ENCODE measurements around the gene ONECUT1.

ONECUT1 gene

DNA sequence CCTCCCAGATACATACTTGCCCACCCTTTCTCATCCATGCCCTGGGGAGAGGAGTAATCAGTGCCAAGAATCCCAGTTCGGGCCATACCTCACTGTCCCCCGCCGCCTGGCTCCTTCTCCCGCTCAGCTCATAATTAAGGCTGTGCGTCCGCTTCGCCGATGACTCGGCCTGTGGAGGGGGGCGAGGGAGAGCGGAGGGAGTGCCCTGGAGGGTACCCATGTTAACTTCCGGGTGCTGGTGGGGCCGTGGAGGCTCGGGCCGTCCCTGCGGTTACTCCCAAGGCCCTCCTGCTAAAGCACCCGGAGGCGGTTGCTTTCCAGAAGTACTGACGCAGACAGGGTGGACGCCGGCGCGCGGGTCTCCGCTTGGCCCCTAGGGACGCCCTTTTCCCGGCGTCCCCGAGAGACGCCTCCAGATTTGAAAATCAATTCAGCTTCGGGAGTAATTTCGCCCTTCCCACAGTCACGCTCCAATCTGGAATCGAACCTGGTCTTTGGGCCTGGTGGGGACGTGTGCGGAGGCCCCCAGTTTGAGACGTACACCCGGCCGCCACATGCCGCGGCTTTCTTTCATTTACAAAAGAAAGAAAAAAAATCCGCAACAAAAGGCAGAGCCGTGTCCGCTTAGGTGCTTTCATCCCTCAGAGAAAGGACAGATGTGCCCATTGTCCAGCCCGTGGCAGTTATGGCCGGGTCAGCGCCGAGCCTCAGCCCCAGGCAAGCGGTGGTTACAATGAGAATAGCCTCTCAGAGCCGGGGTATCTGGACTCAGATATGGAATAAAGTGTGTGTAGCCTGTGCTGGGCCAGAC is 1.0 kb upstream of the ONECUT1 start:
- peaks cover 14% of the 10 kb centered on the region for H3K4me1 Mint-ChIP-seq
- CTCF ChIA-PET = no interaction called here
- H3K27ac Mint-ChIP-seq = no peak overlapping the region
- no peaks in the 10 kb centered on the region for H3K36me3 Mint-ChIP-seq
- no peaks in the 10 kb centered on the region for H3K9me3 Mint-ChIP-seq
- H3K27me3 Mint-ChIP-seq = peaks cover 100% of the 10 kb centered on the region
- no peak for DNase-seq
- H3K4me3 Mint-ChIP-seq = peak overlapping the region; percentile 51

DNA sequence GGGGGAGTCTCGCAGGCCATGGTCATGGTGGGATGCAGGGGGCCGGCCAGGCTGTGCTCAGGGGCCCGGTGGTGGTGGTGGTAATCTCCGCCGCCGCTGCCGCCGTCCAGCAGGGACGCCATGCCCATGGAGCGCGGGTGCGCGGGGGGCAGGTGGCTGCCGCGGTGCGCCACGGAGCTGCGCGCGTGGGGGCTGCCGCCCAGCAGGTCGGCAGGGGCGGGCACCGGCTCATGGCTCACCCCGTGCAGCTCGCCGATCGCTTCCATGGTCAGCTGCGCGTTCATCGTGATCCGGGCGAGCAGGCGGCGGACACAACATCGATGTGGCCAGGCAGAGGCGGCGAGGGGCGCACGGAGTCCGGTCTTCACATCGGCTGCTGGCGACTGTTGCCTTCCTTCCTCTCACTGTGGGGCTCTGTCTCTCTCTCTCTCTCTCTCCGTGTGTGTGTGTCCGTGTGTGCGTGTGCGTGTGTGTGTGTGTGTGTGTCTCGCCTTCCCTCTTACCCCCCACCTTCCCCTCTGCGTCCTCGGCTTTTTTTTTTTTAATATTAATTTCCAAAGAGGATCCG is 451 bp downstream of the ONECUT1 start:
- Mint-ChIP-seq H3K27me3 (peaks cover 100% of the 10 kb centered on the region), H3K4me3 (peak overlapping the region; percentile 66), H3K27ac (no peak overlapping the region), H3K36me3 (no peaks in the 10 kb centered on the region), H3K4me1 (peaks cover 19% of the 10 kb centered on the region), H3K9me3 (no peaks in the 10 kb centered on the region)
- no peak for DNase-seq
- CTCF ChIA-PET = no interaction called here

DNA sequence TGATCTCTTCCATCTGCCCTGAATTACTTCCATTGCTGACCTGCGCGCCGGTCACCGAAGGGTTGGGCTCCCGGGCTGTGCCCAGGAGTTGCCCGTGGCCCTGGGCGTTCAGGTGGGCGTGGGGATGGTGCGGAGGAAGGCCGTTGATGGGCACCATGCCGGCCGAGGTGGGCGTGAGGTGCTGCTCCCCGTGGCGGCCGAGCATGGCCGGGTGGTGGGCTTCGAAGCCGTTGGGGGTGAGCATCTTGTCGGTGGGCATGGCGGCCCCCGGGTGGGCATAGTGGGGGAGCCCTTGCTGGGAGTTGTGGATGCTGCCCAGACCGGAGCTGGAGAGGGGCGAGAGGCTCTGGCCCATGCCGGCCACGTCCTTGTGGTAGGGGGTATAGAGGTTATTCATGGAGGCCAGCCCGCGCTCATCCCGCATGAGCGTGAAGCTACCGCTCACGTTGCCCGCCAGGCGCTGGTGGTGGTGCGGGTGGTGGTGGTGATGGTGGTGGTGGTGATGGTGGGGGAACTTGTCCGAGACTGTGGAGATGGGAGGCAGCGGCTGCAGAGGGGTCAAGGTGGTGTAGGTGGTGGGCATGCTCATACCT is 1.0 kb downstream of the ONECUT1 start:
- peak overlapping the region; percentile 83 for H3K27ac Mint-ChIP-seq
- CTCF ChIA-PET = no interaction called here
- no peaks in the 10 kb centered on the region for H3K36me3 Mint-ChIP-seq
- peak overlapping the region; percentile 60 for H3K4me3 Mint-ChIP-seq
- peaks cover 100% of the 10 kb centered on the region for H3K27me3 Mint-ChIP-seq
- H3K9me3 Mint-ChIP-seq = no peaks in the 10 kb centered on the region
- H3K4me1 Mint-ChIP-seq = peaks cover 19% of the 10 kb centered on the region
- no peak for DNase-seq

DNA sequence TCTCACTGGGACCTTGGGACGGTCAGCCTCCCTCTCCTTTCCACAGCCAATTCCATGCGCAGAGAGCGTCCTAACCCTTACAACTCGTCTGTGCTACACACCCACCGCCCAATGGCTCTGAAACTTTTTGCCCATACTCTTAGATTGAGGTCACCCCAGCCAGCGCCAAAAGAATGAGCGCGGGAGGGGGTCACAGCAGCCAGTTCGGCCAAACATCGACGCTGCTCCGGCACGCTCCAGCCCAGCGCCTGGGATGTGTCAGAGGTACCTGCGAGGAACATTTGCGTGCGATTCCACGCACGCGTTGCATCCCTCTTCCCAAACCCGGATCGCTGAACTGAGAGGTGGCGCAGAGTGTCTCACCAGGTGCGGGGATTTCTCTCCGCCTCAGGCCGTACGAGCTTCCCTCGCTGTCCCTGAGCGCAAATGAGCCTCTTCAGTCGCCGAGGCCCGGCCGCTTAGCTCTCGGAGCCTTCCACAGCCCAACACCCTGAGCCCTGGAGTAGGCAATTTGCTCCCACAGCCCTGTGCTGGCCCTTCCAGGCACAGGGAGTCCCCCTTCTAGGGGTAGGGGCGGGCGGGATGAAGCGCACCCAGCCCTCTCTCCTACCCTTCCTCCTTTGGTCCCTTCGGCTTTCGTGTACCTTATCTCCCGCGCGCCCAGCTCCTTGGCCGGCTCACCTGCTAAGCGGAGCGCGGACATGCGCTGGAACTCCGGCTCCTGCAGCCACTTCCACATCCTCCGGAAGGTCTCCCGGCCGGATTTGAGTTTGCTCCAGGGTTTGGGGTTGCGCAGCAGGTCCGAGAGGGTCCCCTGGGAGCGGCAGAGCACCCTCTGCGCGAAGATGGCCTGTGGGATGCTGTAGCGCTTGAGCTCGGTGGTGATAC is 1.8 kb downstream of the ONECUT1 start:
- DNase-seq = no peak
- Mint-ChIP-seq H3K27me3 (peaks cover 100% of the 10 kb centered on the region), H3K4me3 (peak overlapping the region; percentile 7), H3K9me3 (no peaks in the 10 kb centered on the region), H3K36me3 (no peaks in the 10 kb centered on the region), H3K4me1 (peaks cover 23% of the 10 kb centered on the region), H3K27ac (peak overlapping the region; percentile 64)
- CTCF ChIA-PET = no interaction called here

DNA sequence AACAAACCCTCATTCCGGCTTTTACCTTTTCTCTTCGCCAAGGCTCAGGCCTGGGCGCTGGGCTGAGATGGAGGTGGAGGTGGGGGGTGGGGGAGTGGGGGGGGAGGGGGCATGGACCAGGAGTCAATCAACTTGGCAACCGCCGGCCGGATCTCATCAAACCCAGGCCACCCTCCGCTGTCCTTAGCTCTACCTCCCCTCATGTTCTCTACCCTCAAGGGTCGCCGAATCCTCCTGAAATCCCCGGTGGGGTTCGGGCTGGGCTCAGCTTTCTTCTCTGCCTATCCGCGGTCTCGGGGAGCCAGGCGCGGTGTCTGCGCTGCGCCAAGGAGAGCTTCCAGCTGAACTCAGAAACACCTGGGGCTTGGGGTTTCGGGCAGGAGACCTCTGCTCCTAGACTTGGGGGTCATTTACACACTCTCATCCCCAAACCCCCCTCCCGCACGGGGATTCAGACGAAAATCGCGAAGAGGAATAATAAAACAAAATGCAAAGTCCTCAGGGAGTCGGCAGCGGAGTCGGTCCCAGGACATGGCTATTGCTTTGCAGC is 2.5 kb downstream of the ONECUT1 start:
- H3K27ac Mint-ChIP-seq = no peak overlapping the region
- peaks cover 28% of the 10 kb centered on the region for H3K4me1 Mint-ChIP-seq
- peaks cover 100% of the 10 kb centered on the region for H3K27me3 Mint-ChIP-seq
- no peaks in the 10 kb centered on the region for H3K9me3 Mint-ChIP-seq
- CTCF ChIA-PET = no interaction called here
- no peak for DNase-seq
- no peak overlapping the region for H3K4me3 Mint-ChIP-seq
- H3K36me3 Mint-ChIP-seq = no peaks in the 10 kb centered on the region

DNA sequence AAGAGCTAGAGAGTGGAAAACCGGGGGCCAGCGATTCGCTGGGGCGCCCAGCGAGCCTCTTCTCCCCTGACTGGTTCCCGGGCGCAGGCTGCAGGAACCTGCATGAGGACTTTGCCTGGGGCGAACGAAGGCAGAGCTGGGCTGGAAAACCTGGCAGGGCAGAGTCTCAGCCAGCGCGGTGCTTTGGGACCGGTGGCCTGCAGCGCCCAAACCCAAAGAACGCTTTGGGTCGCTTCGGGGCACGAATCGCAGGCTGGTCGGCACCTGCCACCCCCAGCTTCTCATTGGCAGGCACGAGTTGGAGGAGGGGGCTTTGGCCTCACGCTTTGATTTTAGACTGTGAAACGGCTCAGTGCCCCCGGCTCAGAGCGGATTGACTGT is 3.0 kb downstream of the ONECUT1 start:
- CTCF ChIA-PET = no interaction called here
- peak overlapping the region; percentile 28 for H3K27ac Mint-ChIP-seq
- H3K4me3 Mint-ChIP-seq = no peak overlapping the region
- H3K9me3 Mint-ChIP-seq = no peaks in the 10 kb centered on the region
- H3K4me1 Mint-ChIP-seq = peaks cover 28% of the 10 kb centered on the region
- no peaks in the 10 kb centered on the region for H3K36me3 Mint-ChIP-seq
- DNase-seq = no peak
- H3K27me3 Mint-ChIP-seq = peaks cover 95% of the 10 kb centered on the region

DNA sequence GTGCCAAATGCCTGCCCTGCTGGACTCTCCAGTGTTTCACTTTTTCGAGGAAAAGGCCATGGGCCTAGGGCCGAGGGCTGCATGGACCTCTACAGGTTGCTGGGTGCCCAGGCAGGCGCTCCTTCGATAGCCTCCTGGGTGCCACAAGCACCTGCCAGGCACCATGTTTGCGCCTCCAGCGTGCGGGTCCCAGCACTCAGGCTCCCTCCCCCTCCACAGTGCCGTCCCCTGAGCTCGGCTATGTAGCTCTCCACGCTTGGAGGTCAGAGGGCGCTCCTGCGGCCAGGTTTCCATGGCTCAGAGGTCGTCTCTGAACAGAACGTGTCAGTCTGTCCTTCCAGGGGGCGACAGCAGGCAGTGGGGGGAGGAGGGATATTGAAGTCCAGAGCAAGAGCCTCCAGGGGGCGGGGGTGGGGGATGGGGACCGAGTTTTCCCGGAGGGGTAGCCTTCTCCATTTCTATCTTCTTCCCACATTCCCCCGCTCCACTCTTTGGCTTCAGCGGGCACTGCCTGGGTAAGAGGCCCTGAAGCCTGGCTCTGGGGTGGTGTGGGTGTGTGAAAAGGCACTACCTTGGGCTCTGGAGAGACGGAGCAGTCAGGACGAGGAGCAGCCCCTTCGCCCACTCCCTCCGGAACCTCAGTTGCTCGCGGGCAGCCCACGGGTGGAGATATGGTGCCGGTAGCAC is 3.6 kb downstream of the ONECUT1 start:
- H3K27ac Mint-ChIP-seq = no peak overlapping the region
- no peaks in the 10 kb centered on the region for H3K9me3 Mint-ChIP-seq
- no peak for DNase-seq
- peaks cover 95% of the 10 kb centered on the region for H3K27me3 Mint-ChIP-seq
- CTCF ChIA-PET = no interaction called here
- H3K4me1 Mint-ChIP-seq = peaks cover 28% of the 10 kb centered on the region
- H3K4me3 Mint-ChIP-seq = no peak overlapping the region
- H3K36me3 Mint-ChIP-seq = no peaks in the 10 kb centered on the region

DNA sequence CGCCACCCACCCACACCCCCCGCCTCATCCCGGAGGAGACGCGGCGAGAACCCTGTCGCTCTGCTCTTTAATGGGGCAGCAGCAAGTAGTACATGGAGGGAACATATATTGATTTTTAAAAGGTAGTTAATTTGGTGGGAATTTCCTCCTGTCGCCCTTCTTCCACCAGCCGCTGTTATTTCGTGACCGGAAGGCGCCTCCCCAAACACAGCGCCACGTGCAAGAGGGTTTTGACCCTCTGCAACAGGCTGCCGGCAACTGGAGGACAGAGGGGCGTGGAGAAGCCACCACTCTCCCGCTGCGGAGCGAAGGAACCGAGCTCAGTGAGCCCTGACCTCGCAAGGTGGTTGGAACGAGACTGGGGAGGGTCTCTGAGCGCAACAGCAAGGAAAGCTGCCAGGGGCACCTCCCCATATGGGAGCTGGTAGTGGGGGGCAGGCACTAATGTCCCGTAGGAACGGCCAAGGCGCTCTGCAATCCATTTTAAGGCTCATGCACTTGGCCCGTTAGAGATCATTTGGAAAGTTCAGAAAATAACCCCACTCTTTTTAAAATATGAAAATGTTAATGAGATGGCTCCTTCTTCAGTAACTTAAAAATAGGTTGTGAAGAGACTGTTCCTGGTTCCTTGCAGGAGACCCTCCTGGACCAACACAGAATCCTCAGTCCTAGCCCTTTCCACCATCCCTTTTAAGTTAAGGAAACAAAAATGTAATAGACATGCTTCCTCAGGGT is 4.3 kb downstream of the ONECUT1 start:
- Mint-ChIP-seq H3K4me1 (peaks cover 28% of the 10 kb centered on the region), H3K4me3 (no peak overlapping the region), H3K27me3 (peaks cover 95% of the 10 kb centered on the region), H3K27ac (peak overlapping the region; percentile 35), H3K9me3 (no peaks in the 10 kb centered on the region), H3K36me3 (no peaks in the 10 kb centered on the region)
- no peak for DNase-seq
- CTCF ChIA-PET = no interaction called here

DNA sequence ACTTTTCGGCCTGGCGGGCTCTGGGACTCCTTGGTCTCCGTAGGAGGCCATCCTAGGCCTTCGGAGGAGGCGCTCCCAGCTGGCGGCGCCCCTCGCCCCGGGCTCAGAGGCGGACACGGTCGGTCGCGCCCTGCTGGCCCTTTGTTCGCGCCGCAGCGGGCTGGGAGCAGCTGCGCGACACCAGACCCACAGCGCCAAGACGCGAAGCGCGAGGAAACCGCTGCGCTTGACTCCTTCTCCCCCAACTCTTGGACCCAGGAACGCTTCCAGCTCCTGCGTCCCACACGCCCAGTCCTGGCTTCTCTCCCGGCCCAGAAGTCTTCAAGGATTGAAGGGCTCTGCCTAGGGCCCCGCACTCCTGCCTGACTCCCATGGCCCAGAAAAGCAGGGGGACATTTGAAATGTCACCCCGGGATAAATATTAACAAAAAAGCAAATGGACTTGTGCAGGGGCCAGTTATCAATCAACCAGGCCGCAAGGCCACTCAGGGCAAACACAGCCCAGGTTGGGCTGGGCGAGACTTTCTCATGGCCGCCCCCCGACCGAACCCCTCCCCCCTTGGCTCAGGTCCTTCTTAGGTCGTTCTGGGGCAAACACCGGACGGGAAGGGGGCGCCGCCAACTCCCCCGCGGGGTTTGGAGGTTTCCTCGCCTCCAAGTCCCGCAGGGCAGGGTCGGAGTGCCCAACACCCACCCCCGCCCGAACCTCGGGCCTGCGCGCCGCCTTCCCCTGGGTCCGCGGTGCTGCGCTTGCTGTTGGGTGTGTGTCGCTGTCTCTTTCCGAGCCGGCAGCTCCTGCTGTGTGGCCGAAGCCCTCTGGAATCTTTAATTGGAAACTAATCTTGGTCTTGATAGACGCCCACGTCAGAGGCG is 5.1 kb downstream of the ONECUT1 start:
- Mint-ChIP-seq H3K27me3 (peaks cover 93% of the 10 kb centered on the region), H3K4me3 (no peak overlapping the region), H3K4me1 (peaks cover 31% of the 10 kb centered on the region), H3K27ac (peak overlapping the region; percentile 35), H3K36me3 (no peaks in the 10 kb centered on the region), H3K9me3 (no peaks in the 10 kb centered on the region)
- no peak for DNase-seq
- CTCF ChIA-PET = no interaction called here

DNA sequence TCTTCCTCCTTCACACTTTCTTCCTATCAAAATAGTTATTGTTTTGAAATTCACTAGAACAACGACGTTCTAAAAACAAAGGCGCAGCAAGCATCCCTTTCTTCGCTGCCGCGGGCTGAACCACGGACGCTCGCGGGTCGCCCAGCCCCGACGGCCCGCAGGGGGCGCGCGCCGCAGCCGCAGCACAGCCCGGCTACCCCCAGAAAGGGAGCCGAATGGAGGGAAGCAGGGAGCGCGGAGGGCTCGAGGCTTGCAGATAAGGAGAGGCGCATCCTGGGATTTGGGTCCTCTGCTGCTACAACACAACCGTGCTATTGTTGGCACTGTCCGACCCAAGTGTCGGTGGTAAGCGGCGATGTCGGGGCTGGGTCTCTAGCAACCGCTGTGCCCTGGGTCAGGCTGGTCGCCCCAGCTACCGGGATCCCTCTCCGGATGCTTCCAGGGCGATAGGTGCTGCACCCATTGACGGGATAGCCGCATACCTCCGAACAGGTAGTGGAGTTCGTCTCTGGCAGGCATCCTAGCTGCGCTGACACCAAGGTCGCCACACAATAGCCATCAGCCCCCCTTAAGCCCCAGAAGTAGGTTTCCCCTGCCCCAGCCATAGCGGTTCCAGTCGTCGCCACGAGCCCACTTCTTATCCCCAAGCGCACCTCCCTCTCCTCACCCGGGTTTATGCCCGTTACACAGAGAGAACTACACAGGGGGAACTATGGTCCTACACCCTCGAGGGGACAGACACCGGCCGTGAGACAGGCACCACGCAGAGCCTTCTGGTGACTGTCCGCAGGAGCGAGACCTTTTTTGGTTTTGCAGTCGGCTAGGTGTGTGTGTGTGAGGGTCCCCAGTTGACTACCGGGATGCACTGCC is 6.0 kb downstream of the ONECUT1 start:
- Mint-ChIP-seq H3K27ac (no peak overlapping the region), H3K4me1 (peaks cover 25% of the 10 kb centered on the region), H3K36me3 (no peaks in the 10 kb centered on the region), H3K9me3 (no peaks in the 10 kb centered on the region), H3K27me3 (peaks cover 93% of the 10 kb centered on the region), H3K4me3 (no peak overlapping the region)
- DNase-seq = peak; percentile 35
- CTCF ChIA-PET = interaction anchor here (1.4 to 1.5 kb wide), 2 partner anchors 18 to 19 kb away, joined by 4 to 5 read pairs; no protein-coding TSS in a partner anchor

DNA sequence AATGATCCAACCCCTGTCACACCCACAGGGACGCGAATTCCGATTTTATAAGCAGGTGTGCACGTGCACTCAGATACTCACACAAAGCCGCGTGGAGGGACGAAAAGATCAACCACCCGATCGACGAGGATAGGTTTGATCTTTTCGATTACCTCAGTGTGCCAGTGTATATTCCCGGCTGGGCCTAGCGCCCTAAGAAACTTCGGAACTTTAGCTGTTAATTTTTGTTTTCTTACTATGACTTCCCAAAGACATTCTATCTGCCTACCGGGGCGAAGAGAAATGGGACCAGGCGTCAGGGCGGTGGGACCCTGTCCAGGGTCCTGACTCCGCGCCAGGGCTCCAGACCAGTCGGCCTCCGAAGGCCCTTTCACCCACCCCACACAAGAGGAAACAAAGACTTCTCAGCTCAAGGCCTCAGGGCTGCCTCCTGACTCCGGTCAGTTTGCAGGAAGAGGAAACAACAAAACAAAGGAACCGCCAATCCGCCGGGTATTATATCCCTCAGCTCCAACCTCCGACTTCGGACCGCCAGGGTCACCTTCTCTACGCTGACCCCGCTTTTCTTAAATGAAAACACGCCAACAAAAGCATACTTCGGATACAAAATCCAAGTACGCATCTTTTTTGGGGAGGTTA is 6.8 kb downstream of the ONECUT1 start:
- Mint-ChIP-seq H3K4me3 (no peak overlapping the region), H3K9me3 (no peaks in the 10 kb centered on the region), H3K36me3 (no peaks in the 10 kb centered on the region), H3K27me3 (peaks cover 89% of the 10 kb centered on the region), H3K27ac (peak overlapping the region; percentile 45), H3K4me1 (peaks cover 21% of the 10 kb centered on the region)
- CTCF ChIA-PET = interaction anchor here (0.9 to 1.5 kb wide), 5 partner anchors 9 to 21 kb away, joined by 3 to 5 read pairs (median 4); no protein-coding TSS in a partner anchor
- no peak for DNase-seq
